IgD-negative memory B cell (primary cell): ENCODE data around the gene TLCD3B. TPM values are rescaled to one million over a fixed set of nuclear protein-coding genes. Genes with fewer than 3 reads are reported as not detected.

Source experiments
- H3K27ac Mint-ChIP-seq, 3 donors: one replicate each; pipeline ENCODE4 v1.8.0; 2020 to 2022; ENCODE audit warnings: mild to moderate bottlenecking in 3 of 3, mixed read lengths in 3 of 3, moderate library complexity in 1 of 3
- H3K27me3 Mint-ChIP-seq: one replicate; pipeline ENCODE4 v1.8.0; 2021; ENCODE audit warnings: mixed read lengths
- H3K36me3 Mint-ChIP-seq: one replicate; pipeline ENCODE4 v1.8.0; 2020; ENCODE audit warnings: mild to moderate bottlenecking, mixed read lengths
- H3K4me1 Mint-ChIP-seq, 3 donors: one replicate each; pipeline ENCODE4 v1.8.0; 2020 to 2022; ENCODE audit warnings: mixed read lengths in 3 of 3, mild to moderate bottlenecking in 1 of 3
- H3K4me3 Mint-ChIP-seq, 4 donors: one replicate each; pipeline ENCODE4 v1.8.0; 2020 to 2022; ENCODE audit warnings: mild to moderate bottlenecking in 4 of 4, mixed read lengths in 4 of 4, moderate library complexity in 3 of 4
- H3K9me3 Mint-ChIP-seq, 3 donors: one replicate each; pipeline ENCODE4 v1.8.0; 2020 to 2021; ENCODE audit warnings: mixed read lengths in 3 of 3, mild to moderate bottlenecking in 1 of 3
- polyA plus RNA-seq: library from polyadenylated mRNA; unstranded; fragments of 300-500 nt; fragmentation: Illumina TruSeq; gene quantifications from one replicate; pipeline ENCODE4 v1.2.3, GENCODE V29; 2021

The TLCD3B gene
- polyA plus RNA-seq, 1 donor from 2014 or later: not detected

- Mint-ChIP-seq H3K27me3 (peaks cover 21% of the 10 kb centered on the region), H3K4me3 (peak overlapping the region in 2 of 4 donors; percentile 17 to 70), H3K9me3 (no peaks in the 10 kb centered on the region), H3K4me1 (peaks cover 0 to 2% (median 2%) of the 10 kb centered on the region in 3 donors), H3K36me3 (peaks cover 2% of the 10 kb centered on the region), H3K27ac (peak overlapping the region in 2 of 3 donors; percentile 23 to 35)
These were observed 21.8 kb downstream of the TLCD3B start for GRCh38 chr16:30009085-30009862.

DNA sequence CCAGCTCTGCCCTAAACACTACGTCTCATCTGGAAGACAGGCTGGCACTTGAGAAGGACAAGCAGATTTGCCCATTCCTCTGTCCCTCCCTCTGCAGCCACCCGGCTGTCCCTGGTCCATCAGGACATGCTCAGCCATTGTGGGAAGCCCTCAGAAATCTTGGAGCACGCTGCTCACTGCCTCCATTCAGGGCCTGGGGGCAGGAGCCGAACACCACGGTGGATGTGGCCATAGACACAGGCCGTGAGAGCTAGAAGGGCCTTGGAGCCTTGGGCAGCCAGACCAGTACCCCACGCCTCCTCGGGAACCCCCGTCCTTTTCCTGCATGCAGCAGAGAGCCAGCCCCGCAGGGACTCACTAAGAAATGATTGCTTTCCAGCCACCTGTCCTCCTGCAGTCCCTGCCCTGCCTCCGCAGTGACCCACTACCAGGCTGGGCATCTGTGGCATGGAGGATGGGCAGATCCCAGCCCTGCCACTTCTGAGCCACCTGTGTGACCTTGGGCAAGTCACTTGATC is 23.6 kb downstream of the TLCD3B start:
- Mint-ChIP-seq H3K27ac (no peak overlapping the region), H3K36me3 (peaks cover 2% of the 10 kb centered on the region), H3K27me3 (peaks cover 19% of the 10 kb centered on the region), H3K4me1 (peaks cover 0 to 2% (median 2%) of the 10 kb centered on the region in 3 donors), H3K4me3 (peak overlapping the region in 1 of 4 donors; percentile 17), H3K9me3 (no peaks in the 10 kb centered on the region)

DNA sequence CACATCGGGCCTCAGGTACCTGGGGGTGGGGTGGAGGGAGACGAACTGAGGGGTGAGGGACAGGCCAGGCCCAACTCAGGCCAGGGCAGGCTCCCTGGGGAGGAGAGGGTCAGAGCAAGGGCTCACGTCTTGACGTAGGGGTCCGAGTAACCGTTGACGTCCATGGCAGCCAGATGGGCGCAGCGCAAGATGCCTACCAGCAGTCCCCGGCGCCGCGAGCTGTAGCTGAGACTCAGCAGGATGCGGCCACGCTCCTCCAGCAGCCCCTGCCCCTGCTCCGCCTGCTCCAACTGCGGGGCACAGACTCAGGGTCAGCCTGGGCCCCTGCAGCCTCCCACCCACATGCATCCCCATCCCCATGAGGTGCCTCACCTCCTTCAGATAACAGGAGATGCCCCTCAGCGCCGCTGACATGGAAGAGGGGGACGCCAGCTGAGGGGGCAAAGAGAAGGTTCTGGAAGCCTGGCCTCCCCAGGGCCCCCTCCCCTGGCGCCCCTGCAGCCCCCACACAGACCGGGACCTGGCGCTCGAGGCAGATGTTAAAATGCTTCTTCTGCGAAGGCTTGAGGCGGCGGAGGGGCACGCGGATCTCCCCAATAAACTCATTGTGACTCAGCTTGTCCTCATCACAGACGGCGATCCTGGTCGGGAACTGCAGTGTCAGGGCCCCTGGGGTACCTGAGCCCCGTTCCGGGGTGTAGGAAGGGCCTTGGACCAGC is 24.3 kb downstream of the TLCD3B start:
- H3K4me1 Mint-ChIP-seq: no peaks in the 10 kb centered on the region
- peaks cover 2% of the 10 kb centered on the region for H3K36me3 Mint-ChIP-seq
- peak overlapping the region in 2 of 4 donors; percentile 17 to 84 for H3K4me3 Mint-ChIP-seq
- H3K27me3 Mint-ChIP-seq: peaks cover 13% of the 10 kb centered on the region
- H3K27ac Mint-ChIP-seq: no peak overlapping the region
- no peaks in the 10 kb centered on the region for H3K9me3 Mint-ChIP-seq

GRCh38 chr16:30006095-30006473 is 25.0 kb downstream of the TLCD3B start:
- H3K27ac Mint-ChIP-seq: no peak overlapping the region
- H3K4me1 Mint-ChIP-seq: no peaks in the 10 kb centered on the region
- peaks cover 2% of the 10 kb centered on the region for H3K36me3 Mint-ChIP-seq
- H3K4me3 Mint-ChIP-seq: no peak overlapping the region
- peaks cover 10% of the 10 kb centered on the region for H3K27me3 Mint-ChIP-seq
- H3K9me3 Mint-ChIP-seq: no peaks in the 10 kb centered on the region

DNA sequence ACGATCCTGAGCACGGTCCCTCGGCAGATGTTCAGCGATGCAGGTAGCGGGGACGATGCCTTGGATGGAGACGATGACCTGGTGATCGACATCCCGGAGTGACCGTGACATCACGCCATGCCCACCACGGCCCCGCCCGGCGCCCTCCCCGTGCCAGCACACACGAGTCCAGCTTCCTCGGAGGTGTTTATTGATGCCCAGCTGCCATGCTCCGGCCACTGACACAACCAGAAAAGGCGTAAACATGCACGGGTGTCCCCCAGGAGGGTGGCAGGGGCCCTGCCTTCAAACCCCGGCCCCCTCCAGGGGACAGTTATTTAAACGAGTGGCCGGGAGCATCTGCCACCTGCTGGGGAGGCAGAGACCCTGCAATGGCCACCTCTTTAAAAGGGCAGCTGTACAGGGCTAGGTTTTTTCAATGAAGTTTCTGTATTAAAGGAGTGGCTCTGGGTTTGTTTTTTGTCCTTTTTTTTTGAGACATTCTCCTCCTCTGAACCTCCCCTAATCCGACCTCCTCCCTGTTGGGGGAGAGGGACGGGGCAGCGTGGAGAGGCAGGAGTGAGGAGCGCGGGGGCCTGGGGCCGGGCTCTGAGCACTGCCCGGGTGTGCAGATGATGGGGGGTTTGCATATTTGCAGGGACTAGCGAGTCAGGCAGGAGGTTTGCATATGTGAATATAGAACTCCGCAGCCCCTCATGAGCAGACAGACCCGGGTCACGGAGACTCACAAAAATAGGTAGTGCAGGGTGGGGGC is 25.6 kb downstream of the TLCD3B start:
- no peak overlapping the region for H3K27ac Mint-ChIP-seq
- peaks cover 2% of the 10 kb centered on the region for H3K36me3 Mint-ChIP-seq
- no peaks in the 10 kb centered on the region for H3K4me1 Mint-ChIP-seq
- no peak overlapping the region for H3K4me3 Mint-ChIP-seq
- no peaks in the 10 kb centered on the region for H3K9me3 Mint-ChIP-seq
- H3K27me3 Mint-ChIP-seq: peaks cover 9% of the 10 kb centered on the region

- H3K36me3 Mint-ChIP-seq: peaks cover 2% of the 10 kb centered on the region
- H3K4me3 Mint-ChIP-seq: no peak overlapping the region
- H3K27me3 Mint-ChIP-seq: peaks cover 4% of the 10 kb centered on the region
- H3K4me1 Mint-ChIP-seq: no peaks in the 10 kb centered on the region
- H3K27ac Mint-ChIP-seq: no peak overlapping the region
- H3K9me3 Mint-ChIP-seq: no peaks in the 10 kb centered on the region
These were observed 26.2 kb downstream of the TLCD3B start for GRCh38 chr16:30004811-30005242.

DNA sequence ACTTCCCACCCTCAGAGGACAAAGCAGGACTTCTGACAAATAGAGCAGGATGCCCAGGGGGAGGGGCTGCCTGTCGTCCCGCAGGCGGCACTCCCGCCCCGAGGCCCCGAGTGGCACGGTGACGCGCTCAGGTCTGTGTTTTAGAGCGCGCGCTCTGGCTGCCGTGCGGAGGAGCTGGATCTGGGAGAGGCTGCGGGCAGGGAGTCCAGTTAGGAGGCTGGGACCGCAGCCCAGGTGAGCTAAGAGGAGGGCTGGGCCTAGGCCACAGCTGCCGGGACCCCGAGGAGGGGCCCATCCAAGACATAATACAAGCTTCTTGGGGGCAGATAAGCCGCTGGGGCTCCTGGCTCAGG is 26.7 kb downstream of the TLCD3B start:
- Mint-ChIP-seq H3K9me3 (no peaks in the 10 kb centered on the region), H3K27me3 (peaks cover 1% of the 10 kb centered on the region), H3K4me3 (no peak overlapping the region), H3K4me1 (peaks cover 0 to 4% (median 2%) of the 10 kb centered on the region in 3 donors), H3K36me3 (peaks cover 2% of the 10 kb centered on the region), H3K27ac (no peak overlapping the region)

- Mint-ChIP-seq H3K9me3 (no peaks in the 10 kb centered on the region), H3K4me1 (peaks cover 0 to 5% (median 5%) of the 10 kb centered on the region in 3 donors), H3K27me3 (no peaks in the 10 kb centered on the region), H3K36me3 (peaks cover 2% of the 10 kb centered on the region), H3K27ac (peak overlapping the region in 1 of 3 donors; percentile 93), H3K4me3 (no peak overlapping the region)
These were observed 27.2 kb downstream of the TLCD3B start for GRCh38 chr16:30003670-30004423.

- Mint-ChIP-seq H3K27ac (peak overlapping the region in 1 of 3 donors; percentile 93), H3K9me3 (no peaks in the 10 kb centered on the region), H3K4me1 (peaks cover 0 to 10% (median 9%) of the 10 kb centered on the region in 3 donors), H3K4me3 (no peak overlapping the region), H3K36me3 (peaks cover 2% of the 10 kb centered on the region), H3K27me3 (no peaks in the 10 kb centered on the region)
These were observed 28.3 kb downstream of the TLCD3B start for GRCh38 chr16:30002614-30003346.

- Mint-ChIP-seq H3K27ac (no peak overlapping the region), H3K9me3 (no peaks in the 10 kb centered on the region), H3K4me3 (no peak overlapping the region), H3K4me1 (peaks cover 6 to 20% (median 15%) of the 10 kb centered on the region in 3 donors), H3K36me3 (no peaks in the 10 kb centered on the region), H3K27me3 (no peaks in the 10 kb centered on the region)
These were observed 30.1 kb downstream of the TLCD3B start for GRCh38 chr16:30000735-30001631.

DNA sequence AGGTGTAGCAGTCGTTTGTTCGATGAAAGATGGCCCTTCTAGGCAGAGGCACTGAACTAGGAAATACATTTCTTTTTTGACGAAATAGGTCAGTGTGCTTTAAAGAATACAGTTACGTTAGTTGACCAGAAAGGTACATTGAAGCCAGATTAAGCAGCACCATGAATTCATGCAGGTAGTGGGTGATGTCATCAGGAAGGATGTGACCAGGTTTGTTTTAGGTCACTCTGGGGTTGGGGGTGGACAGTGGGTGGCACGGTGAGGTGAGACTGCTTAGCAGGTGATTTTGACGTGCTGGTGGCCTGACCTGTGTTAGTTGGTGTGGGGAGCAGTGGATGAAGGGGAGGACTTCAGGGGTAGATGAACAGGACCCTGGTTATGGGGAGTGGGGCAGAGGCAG is 31.5 kb downstream of the TLCD3B start:
- Mint-ChIP-seq H3K9me3 (no peaks in the 10 kb centered on the region), H3K36me3 (peaks cover 1% of the 10 kb centered on the region), H3K27me3 (no peaks in the 10 kb centered on the region), H3K4me3 (peak overlapping the region in 2 of 4 donors; percentile 11 to 78), H3K4me1 (peaks cover 8 to 31% (median 17%) of the 10 kb centered on the region in 3 donors), H3K27ac (no peak overlapping the region)

DNA sequence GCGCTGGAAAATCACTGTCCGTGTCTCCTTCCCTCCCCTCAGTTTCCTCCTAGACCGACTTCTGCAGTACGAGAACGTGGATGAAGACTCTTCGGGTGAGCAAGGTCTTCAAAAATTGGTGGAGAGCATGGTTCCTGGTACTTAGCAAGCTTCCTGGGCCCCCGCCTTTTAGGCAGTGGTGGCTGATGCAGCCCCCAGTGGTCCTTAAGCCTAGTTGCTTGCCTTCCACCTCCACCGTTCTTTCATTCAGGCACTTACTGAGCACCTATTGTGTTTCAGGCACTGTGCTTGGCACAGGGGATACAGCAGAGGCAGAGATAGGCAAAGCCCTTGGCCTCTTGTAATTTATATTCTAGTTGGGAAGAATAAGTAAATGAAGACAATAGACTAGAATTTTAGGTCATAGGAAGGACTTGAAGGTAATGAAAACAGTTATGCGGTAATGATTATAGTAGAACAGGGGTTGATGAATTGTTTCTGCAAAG is 34.3 kb downstream of the TLCD3B start:
- H3K4me3 Mint-ChIP-seq: peak overlapping the region; percentile 97 to 99 (median 98)

More for the DNA sequence above, 34.3 kb downstream of the TLCD3B start:
- Mint-ChIP-seq H3K27me3 (no peaks in the 10 kb centered on the region), H3K36me3 (peaks cover 1% of the 10 kb centered on the region), H3K27ac (peak overlapping the region; percentile 23 to 98 (median 97)), H3K9me3 (no peaks in the 10 kb centered on the region), H3K4me1 (peaks cover 16 to 32% (median 17%) of the 10 kb centered on the region in 3 donors)
